Measurements from ENCODE around the gene CD48.

The CD48 gene

GRCh38 chr1:160755461-160755860 lies 43.8 kb upstream of the CD48 start:
- no peak for DNase-seq

GRCh38 chr1:160753594-160753993 lies 42.0 kb upstream of the CD48 start:
- Histone ChIP-seq H2AFZ (ENCODE audit: low read depth, low read length) (no peak overlapping the region), H3K9ac (ENCODE audit: low read depth, low read length) (no peak overlapping the region), H3K79me2 (ENCODE audit: insufficient read depth, low read length) (no peaks in the 10 kb centered on the region), H3K36me3 (ENCODE audit: insufficient read depth, low read length) (no peaks in the 10 kb centered on the region), H3K9me3 (ENCODE audit: insufficient read depth, low read length, severe bottlenecking) (no peaks in the 10 kb centered on the region), H3K4me2 (ENCODE audit: insufficient read depth, low read length) (no peak overlapping the region), H3K27me3 (ENCODE audit: insufficient read depth, low read length, poor library complexity) (no peaks in the 10 kb centered on the region), H4K20me1 (ENCODE audit: insufficient read depth, low read length) (no peaks in the 10 kb centered on the region), H3K4me3 (ENCODE audit: low read depth in 1 of 2, low read length in 2 of 2) (no peak overlapping the region), H3K27ac (ENCODE audit: low read length) (no peak overlapping the region), H3K4me1 (ENCODE audit: insufficient read depth, low read length) (peaks cover 11% of the 10 kb centered on the region)
- DNase-seq (no peak), ATAC-seq (ENCODE audit: insufficient read depth, low read depth) (no peak)
- no peak for TF ChIP-seq EZH2 (IDR thresholded peaks at IDR 0.05; ENCODE audit: borderline replicate concordance, low read depth, low read length, severe bottlenecking)
- TF ChIP-seq CTCF (IDR thresholded peaks at IDR 0.05; ENCODE audit: borderline replicate concordance, extremely low read depth, low read length, poor library complexity, severe bottlenecking): no peak

More at GRCh38 chr1:160755461-160755860, 43.8 kb upstream of the CD48 start:
- H3K9me3 ChIP-seq (ENCODE audit: insufficient read depth, low read length, severe bottlenecking): no peaks in the 10 kb centered on the region
- no peak overlapping the region for H3K9ac ChIP-seq (ENCODE audit: low read depth, low read length)
- TF ChIP-seq CTCF (IDR thresholded peaks at IDR 0.05; ENCODE audit: borderline replicate concordance, extremely low read depth, low read length, poor library complexity, severe bottlenecking) (no peak), EZH2 (IDR thresholded peaks at IDR 0.05; ENCODE audit: borderline replicate concordance, low read depth, low read length, severe bottlenecking) (no peak)
- no peaks in the 10 kb centered on the region for H4K20me1 ChIP-seq (ENCODE audit: insufficient read depth, low read length)
- no peaks in the 10 kb centered on the region for H3K36me3 ChIP-seq (ENCODE audit: insufficient read depth, low read length)
- no peak for ATAC-seq (ENCODE audit: insufficient read depth, low read depth)
- no peaks in the 10 kb centered on the region for H3K27me3 ChIP-seq (ENCODE audit: insufficient read depth, low read length, poor library complexity)
- H2AFZ ChIP-seq (ENCODE audit: low read depth, low read length): no peak overlapping the region
- no peak overlapping the region for H3K27ac ChIP-seq (ENCODE audit: low read length)
- no peaks in the 10 kb centered on the region for H3K79me2 ChIP-seq (ENCODE audit: insufficient read depth, low read length)
- peaks cover 11% of the 10 kb centered on the region for H3K4me1 ChIP-seq (ENCODE audit: insufficient read depth, low read length)
- no peak overlapping the region for H3K4me3 ChIP-seq (ENCODE audit: low read depth in 1 of 2, low read length in 2 of 2)
- no peak overlapping the region for H3K4me2 ChIP-seq (ENCODE audit: insufficient read depth, low read length)

- Histone ChIP-seq H3K4me2 (ENCODE audit: insufficient read depth, low read length) (no peak overlapping the region), H3K9ac (ENCODE audit: low read depth, low read length) (no peak overlapping the region), H3K27ac (ENCODE audit: low read length) (no peak overlapping the region), H3K79me2 (ENCODE audit: insufficient read depth, low read length) (no peaks in the 10 kb centered on the region), H3K9me3 (ENCODE audit: insufficient read depth, low read length, severe bottlenecking) (no peaks in the 10 kb centered on the region), H4K20me1 (ENCODE audit: insufficient read depth, low read length) (no peaks in the 10 kb centered on the region), H2AFZ (ENCODE audit: low read depth, low read length) (no peak overlapping the region), H3K36me3 (ENCODE audit: insufficient read depth, low read length) (no peaks in the 10 kb centered on the region), H3K4me1 (ENCODE audit: insufficient read depth, low read length) (peaks cover 11% of the 10 kb centered on the region), H3K27me3 (ENCODE audit: insufficient read depth, low read length, poor library complexity) (no peaks in the 10 kb centered on the region), H3K4me3 (ENCODE audit: low read depth in 1 of 2, low read length in 2 of 2) (no peak overlapping the region)
- no peak for TF ChIP-seq CTCF (IDR thresholded peaks at IDR 0.05; ENCODE audit: borderline replicate concordance, extremely low read depth, low read length, poor library complexity, severe bottlenecking)
- no peak for TF ChIP-seq EZH2 (IDR thresholded peaks at IDR 0.05; ENCODE audit: borderline replicate concordance, low read depth, low read length, severe bottlenecking)
- DNase-seq: no peak
- no peak for ATAC-seq (ENCODE audit: insufficient read depth, low read depth)
Measured at GRCh38 chr1:160752924-160753323, 41.3 kb upstream of the CD48 start.

GRCh38 chr1:160752406-160752805 lies 40.8 kb upstream of the CD48 start:
- Histone ChIP-seq H3K27ac (ENCODE audit: low read length) (no peak overlapping the region), H2AFZ (ENCODE audit: low read depth, low read length) (no peak overlapping the region), H3K27me3 (ENCODE audit: insufficient read depth, low read length, poor library complexity) (no peaks in the 10 kb centered on the region), H4K20me1 (ENCODE audit: insufficient read depth, low read length) (no peaks in the 10 kb centered on the region), H3K9ac (ENCODE audit: low read depth, low read length) (no peak overlapping the region), H3K36me3 (ENCODE audit: insufficient read depth, low read length) (no peaks in the 10 kb centered on the region), H3K4me1 (ENCODE audit: insufficient read depth, low read length) (peaks cover 11% of the 10 kb centered on the region), H3K4me2 (ENCODE audit: insufficient read depth, low read length) (no peak overlapping the region), H3K4me3 (ENCODE audit: low read depth in 1 of 2, low read length in 2 of 2) (no peak overlapping the region), H3K9me3 (ENCODE audit: insufficient read depth, low read length, severe bottlenecking) (no peaks in the 10 kb centered on the region), H3K79me2 (ENCODE audit: insufficient read depth, low read length) (no peaks in the 10 kb centered on the region)
- DNase-seq: no peak
- no peak for TF ChIP-seq EZH2 (IDR thresholded peaks at IDR 0.05; ENCODE audit: borderline replicate concordance, low read depth, low read length, severe bottlenecking)
- ATAC-seq (ENCODE audit: insufficient read depth, low read depth): no peak

Measured in DND-41 (cell line).